Prostate gland (tissue), 2 donors: ENCODE measurements around the gene NARF. TPM values are rescaled to one million over a fixed set of nuclear protein-coding genes. Genes with fewer than 3 reads are reported as not detected.

Source experiments
- DNase-seq: peaks from one replicate; pipeline ENCODE4 v3.0.0-alpha.2; 2019; ENCODE audit warnings: low spot score
- H3K27ac ChIP-seq, 2 donors: fragments of 200-600 bp; sonication (generic); 2 replicates each; pipeline ENCODE4 v1.5.1; 2017 to 2019
- H3K27me3 ChIP-seq: fragments of 200-600 bp; sonication (generic); replicated peaks from 2 replicates; pipeline ENCODE4 v1.5.1; 2019; ENCODE audit not compliant: insufficient read depth
- H3K36me3 ChIP-seq, 2 donors: fragments of 200-600 bp; sonication (generic); 1 replicate in 1 of 2; 2 replicates in 1 of 2; pipeline versions ENCODE4 v1.5.1 to v1.8.1; 2017 to 2019
- H3K4me1 ChIP-seq: fragments of 200-600 bp; sonication (generic); replicated peaks from 2 replicates; pipeline ENCODE4 v1.5.1; 2019
- H3K4me3 ChIP-seq, 2 donors: fragments of 200-600 bp; sonication (generic); 2 replicates each; pipeline ENCODE4 v1.5.1; 2017 to 2019
- H3K9me3 ChIP-seq: fragments of 200-600 bp; sonication (generic); 2 replicates; pipeline ENCODE4 v1.5.1; 2017
- POLR2A ChIP-seq: fragments of 450-650 bp; IDR thresholded peaks from one replicate; pipeline ENCODE4 v1.6.1; 2016; ENCODE audit warnings: antibody characterized with exemption, mild to moderate bottlenecking
- POLR2AphosphoS5 ChIP-seq: sonication (generic); formaldehyde crosslinking; IDR thresholded peaks from one replicate; pipeline ENCODE4 v1.6.1; 2017; ENCODE audit warnings: antibody characterized with exemption
- WGBS: methylation state at CpG from one replicate; pipeline ENCODE4 v1.1.5; 2018; 5-methylcytosine and 5-hydroxymethylcytosine counted together
- intact Hi-C: fragments of 100-400 bp; cut with DNase I; formaldehyde crosslinking; loops from one replicate; pipeline ENCODE4 v1.14.2; 2022
- total RNA-seq, 2 donors: library from RNA; depleted of rRNA; stranded (reverse); fragments of >200 nt; gene quantifications; one replicate each; pipeline ENCODE4 v1.1.0, GENCODE V29; 2016
- TF ChIP-seq, protein P1 (sequence below), 4 experiments: fragments of 200-600 bp in 2 of 4; fragments of 450-650 bp in 2 of 4; sonication (generic) in 2 of 4; IDR thresholded peaks; 1 replicate in 3 of 4; 2 replicates in 1 of 4; pipeline ENCODE4 v1.5.1; 2016 to 2019; ENCODE audit warnings: antibody characterized with exemption in 4 of 4, mild to moderate bottlenecking in 2 of 4, moderate library complexity in 2 of 4

NARF gene
- total RNA-seq, 2 donors from 2014 or later: 38.4 to 68.1 TPM

DNA sequence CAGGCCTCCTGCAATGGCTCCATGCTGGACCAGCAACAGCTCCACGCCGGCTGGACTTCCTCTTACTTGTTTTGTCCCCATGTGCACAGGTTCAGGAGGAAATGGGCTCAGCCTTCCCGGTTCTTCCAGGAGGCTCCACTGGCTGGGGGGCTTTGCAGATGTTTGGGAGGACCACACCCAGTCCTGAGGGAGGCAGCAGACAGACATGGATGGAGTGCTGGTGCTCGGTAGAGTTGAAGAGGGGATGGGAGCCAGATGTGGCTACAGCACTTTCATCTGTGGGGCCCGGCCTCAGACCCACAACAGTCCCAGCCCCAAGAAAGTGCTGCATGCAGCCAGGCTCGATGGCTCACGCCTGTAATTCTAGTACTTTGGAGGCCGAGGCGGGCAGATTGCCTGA, 21.8 kb downstream of the NARF start:
- WGBS: 96% methylated on average over 9 of the region's 9 CpGs
- H3K4me1 ChIP-seq: no peaks in the 10 kb centered on the region
- H3K4me3 ChIP-seq: no peak overlapping the region
- DNase-seq: no peak
- H3K27ac ChIP-seq: no peak overlapping the region
- no peak for TF ChIP-seq POLR2A
- no peak for TF ChIP-seq POLR2AphosphoS5
- TF ChIP-seq, protein P1, sequence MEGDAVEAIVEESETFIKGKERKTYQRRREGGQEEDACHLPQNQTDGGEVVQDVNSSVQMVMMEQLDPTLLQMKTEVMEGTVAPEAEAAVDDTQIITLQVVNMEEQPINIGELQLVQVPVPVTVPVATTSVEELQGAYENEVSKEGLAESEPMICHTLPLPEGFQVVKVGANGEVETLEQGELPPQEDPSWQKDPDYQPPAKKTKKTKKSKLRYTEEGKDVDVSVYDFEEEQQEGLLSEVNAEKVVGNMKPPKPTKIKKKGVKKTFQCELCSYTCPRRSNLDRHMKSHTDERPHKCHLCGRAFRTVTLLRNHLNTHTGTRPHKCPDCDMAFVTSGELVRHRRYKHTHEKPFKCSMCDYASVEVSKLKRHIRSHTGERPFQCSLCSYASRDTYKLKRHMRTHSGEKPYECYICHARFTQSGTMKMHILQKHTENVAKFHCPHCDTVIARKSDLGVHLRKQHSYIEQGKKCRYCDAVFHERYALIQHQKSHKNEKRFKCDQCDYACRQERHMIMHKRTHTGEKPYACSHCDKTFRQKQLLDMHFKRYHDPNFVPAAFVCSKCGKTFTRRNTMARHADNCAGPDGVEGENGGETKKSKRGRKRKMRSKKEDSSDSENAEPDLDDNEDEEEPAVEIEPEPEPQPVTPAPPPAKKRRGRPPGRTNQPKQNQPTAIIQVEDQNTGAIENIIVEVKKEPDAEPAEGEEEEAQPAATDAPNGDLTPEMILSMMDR (IDR thresholded peaks at IDR 0.05): no peak
- H3K9me3 ChIP-seq: no peaks in the 10 kb centered on the region
- peaks cover 0 to 26% of the 10 kb centered on the region in 2 donors for H3K36me3 ChIP-seq
- no peaks in the 10 kb centered on the region for H3K27me3 ChIP-seq
- intact Hi-C loops: no loop called here

DNA sequence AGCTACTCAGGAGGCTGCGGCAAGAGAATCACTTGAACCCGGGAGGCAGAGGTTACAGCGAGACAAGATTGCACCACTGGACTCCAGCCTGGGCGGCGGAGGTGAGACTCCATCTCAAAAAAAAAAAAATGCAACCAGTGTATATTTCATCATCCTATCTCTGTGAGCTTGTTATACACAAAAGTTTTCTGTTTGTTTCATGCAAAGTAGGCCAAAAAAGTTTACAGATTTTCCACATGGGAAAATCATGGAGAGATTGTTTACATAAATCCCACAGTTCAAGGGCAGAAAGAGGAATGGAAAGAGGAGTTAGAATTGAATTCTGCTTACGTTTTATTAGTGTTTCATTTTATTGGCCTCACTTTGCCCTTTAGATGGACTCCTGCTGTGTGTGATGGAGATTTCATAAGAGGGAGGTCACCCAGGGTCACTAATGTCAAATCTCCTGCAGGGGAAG, 24.7 kb downstream of the NARF start:
- intact Hi-C loops: no loop called here
- H3K36me3 ChIP-seq: peaks cover 9 to 26% of the 10 kb centered on the region in 2 donors
- no peaks in the 10 kb centered on the region for H3K27me3 ChIP-seq
- no peak for DNase-seq
- no peak overlapping the region for H3K4me3 ChIP-seq
- H3K4me1 ChIP-seq: no peaks in the 10 kb centered on the region
- TF ChIP-seq POLR2A: no peak
- TF ChIP-seq, protein P1 (IDR thresholded peaks at IDR 0.05): no peak
- no peak for TF ChIP-seq POLR2AphosphoS5
- WGBS: 93% methylated on average over 6 of the region's 6 CpGs
- H3K9me3 ChIP-seq: no peaks in the 10 kb centered on the region
- no peak overlapping the region for H3K27ac ChIP-seq

DNA sequence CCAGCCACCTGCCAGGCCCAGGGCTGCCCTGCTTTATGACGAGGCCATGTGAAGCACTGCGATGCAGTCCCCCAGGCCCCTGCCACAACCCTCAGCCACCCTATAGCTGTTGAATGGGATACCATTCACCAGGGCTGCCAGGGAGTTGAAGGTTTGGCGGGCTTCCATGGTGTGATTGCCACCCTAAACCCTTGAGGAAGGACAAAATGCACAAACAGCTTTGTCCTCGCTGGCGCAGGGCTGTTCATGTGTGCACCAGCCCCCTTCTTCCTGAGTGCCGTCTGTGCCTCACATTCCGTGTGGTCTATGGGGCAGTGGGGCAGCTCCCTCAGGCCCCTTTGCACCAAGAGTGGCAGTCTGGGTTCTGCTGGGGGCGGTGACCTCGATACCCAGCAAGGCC, 25.3 kb downstream of the NARF start:
- no peaks in the 10 kb centered on the region for H3K27me3 ChIP-seq
- no peak overlapping the region for H3K4me3 ChIP-seq
- WGBS: 94% methylated on average over 9 of the region's 9 CpGs
- H3K27ac ChIP-seq: no peak overlapping the region
- DNase-seq: no peak
- TF ChIP-seq POLR2A (no peak), POLR2AphosphoS5 (no peak)
- TF ChIP-seq, protein P1 (IDR thresholded peaks at IDR 0.05): no peak
- intact Hi-C loops: no loop called here
- H3K4me1 ChIP-seq: no peaks in the 10 kb centered on the region
- H3K36me3 ChIP-seq: peaks cover 9 to 24% of the 10 kb centered on the region in 2 donors
- H3K9me3 ChIP-seq: no peaks in the 10 kb centered on the region

DNA sequence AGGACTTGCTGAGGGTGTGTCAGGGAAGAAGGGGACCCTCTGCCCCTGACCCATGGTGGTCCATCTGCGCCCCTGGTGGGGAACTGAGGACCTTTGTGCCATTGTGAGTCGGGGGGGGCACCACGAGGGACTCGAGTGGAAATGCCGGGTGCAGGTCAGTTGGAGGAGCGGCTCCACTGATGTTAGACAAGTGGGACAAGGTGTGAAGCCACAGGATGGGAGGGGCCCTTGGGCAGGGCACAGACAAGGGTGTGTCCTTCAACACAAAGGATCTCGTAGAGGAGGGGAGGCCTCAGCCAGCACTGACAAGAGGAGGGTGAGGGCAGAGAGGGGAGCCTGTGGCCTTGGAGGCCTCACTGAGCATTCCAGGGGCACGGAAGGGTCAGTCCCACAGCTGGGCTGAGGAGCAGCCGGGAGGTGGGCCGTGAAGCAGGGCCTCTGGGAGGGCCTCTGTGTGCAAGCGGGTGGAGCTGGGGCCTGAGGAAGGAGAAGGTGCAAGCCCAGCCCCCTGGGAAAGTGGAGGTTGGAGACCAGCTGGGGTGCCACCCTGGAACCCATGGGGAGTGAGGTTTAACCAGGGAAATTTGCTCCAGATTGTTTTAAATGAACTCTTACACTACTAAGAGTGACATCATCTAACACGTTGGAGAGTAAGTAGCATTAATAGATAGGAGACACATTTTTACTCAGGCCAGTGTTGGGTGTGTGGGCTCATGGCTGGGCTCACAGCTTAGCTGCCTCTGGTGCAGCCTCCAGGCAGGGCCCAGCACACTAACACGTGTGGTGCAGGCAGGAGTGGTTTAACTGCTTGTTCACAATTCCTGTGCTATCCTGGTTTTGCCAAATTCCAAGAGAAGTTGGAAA, 27.9 kb downstream of the NARF start:
- Histone ChIP-seq H3K36me3 (peaks cover 9% of the 10 kb centered on the region in 2 donors), H3K27me3 (no peaks in the 10 kb centered on the region), H3K4me3 (no peak overlapping the region), H3K27ac (no peak overlapping the region), H3K4me1 (no peaks in the 10 kb centered on the region), H3K9me3 (no peaks in the 10 kb centered on the region)
- TF ChIP-seq POLR2AphosphoS5 (no peak), POLR2A (no peak)
- TF ChIP-seq, protein P1 (IDR thresholded peaks at IDR 0.05): no peak
- DNase-seq: no peak
- 78% methylated on average over 13 of the region's 13 CpGs for WGBS
- intact Hi-C loops: no loop called here

DNA sequence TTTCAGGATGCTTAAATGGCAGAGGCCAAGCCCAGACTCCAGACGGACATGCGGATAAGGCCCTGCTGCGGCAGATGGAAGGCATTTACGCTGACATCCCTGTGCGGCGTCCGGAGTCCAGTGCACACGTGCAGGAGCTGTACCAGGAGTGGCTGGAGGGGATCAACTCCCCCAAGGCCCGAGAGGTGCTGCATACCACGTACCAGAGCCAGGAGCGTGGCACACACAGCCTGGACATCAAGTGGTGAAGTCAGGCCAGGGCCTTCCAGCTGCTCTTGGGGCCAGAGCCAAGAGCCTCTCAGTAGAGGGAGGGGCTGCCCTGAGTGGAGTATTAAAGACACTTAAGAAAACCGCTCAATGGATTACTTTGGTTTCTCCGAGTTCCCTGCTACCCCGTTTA, 29.4 kb downstream of the NARF start:
- Histone ChIP-seq H3K27me3 (no peaks in the 10 kb centered on the region), H3K4me1 (no peaks in the 10 kb centered on the region), H3K9me3 (no peaks in the 10 kb centered on the region), H3K27ac (no peak overlapping the region), H3K4me3 (no peak overlapping the region), H3K36me3 (peaks cover 9% of the 10 kb centered on the region in 2 donors)
- intact Hi-C loops: no loop called here
- DNase-seq: no peak
- TF ChIP-seq, protein P1 (IDR thresholded peaks at IDR 0.05): no peak
- WGBS: 76% methylated on average over 14 of the region's 14 CpGs
